ENCODE measurements around the gene CD82.

The CD82 gene

DNA sequence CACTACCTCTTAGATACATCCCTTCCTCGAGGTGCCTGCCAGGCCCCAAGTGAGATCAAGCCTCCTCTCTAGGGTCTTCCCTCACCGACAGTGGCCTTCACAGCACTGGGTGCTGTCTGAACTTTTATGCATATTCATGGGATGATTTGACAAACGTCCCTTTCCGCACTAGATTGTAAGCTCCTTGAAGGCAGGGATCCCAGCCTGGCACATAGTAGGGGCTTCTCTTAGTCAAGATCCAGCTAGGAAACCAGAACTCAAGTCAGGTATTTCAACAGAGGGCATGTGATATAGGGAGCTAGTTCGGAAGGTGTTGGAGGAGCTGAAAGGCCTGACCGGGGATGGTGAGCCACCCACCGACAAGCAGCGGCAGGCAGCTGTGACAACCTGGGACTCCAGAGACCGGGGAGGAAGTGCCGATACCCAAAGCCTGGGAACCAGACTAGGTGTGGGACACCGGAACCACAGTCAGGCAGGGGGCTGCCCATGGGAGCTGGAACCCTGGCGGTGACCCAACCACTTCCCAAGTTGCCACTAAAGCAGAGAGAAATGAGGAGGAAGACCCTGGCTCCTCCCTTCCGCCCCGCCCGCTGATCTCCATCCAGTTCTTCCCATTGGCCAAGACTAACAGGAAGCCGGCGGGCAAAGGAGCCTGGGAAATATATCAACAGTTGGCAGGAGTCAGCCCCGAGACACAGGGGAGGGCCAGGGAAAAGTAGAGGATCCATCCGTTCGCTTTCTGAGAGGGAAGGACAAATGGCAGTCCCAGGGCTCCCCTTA lies 39.8 kb upstream of the CD82 start:
- no peak for TF ChIP-seq Cebpa-rat (IDR thresholded peaks at IDR 0.05)
- H3K4me1 ChIP-seq: peaks cover 30% of the 10 kb centered on the region
- no peak overlapping the region for H3K4me3 ChIP-seq
- H3K4me2 ChIP-seq: peak overlapping the region; percentile 47
- no peak overlapping the region for H3K9ac ChIP-seq
- H3K27ac ChIP-seq: no peak overlapping the region
- H4K20me1 ChIP-seq: no peaks in the 10 kb centered on the region; the same call in 1 of the 2 replicates
- H3K36me3 ChIP-seq: no peaks in the 10 kb centered on the region
- H3K27me3 ChIP-seq: peaks cover 1% of the 10 kb centered on the region; the same call in 1 of the 2 replicates
- no peaks in the 10 kb centered on the region for H3K9me3 ChIP-seq

GRCh38 chr11:44526438-44526837 lies 39.0 kb upstream of the CD82 start:
- H3K9me3 ChIP-seq: no peaks in the 10 kb centered on the region
- H3K36me3 ChIP-seq: no peaks in the 10 kb centered on the region
- peak overlapping the region; percentile 32 for H3K9ac ChIP-seq
- TF ChIP-seq Cebpa-rat (IDR thresholded peaks at IDR 0.05): no peak
- no peak overlapping the region for H3K4me3 ChIP-seq
- H3K27me3 ChIP-seq: no peaks in the 10 kb centered on the region
- H3K4me2 ChIP-seq: peak overlapping the region; percentile 68
- H3K27ac ChIP-seq: no peak overlapping the region
- peaks cover 30% of the 10 kb centered on the region for H3K4me1 ChIP-seq
- H4K20me1 ChIP-seq: no peaks in the 10 kb centered on the region

- H4K20me1 ChIP-seq: no peaks in the 10 kb centered on the region
- no peaks in the 10 kb centered on the region for H3K36me3 ChIP-seq
- no peaks in the 10 kb centered on the region for H3K27me3 ChIP-seq
- no peak overlapping the region for H3K9ac ChIP-seq
- TF ChIP-seq Cebpa-rat (IDR thresholded peaks at IDR 0.05): no peak
- no peaks in the 10 kb centered on the region for H3K9me3 ChIP-seq
- H3K4me3 ChIP-seq: no peak overlapping the region
- peaks cover 30% of the 10 kb centered on the region for H3K4me1 ChIP-seq
- H3K27ac ChIP-seq: no peak overlapping the region
- H3K4me2 ChIP-seq: no peak overlapping the region
These were observed 38.0 kb upstream of the CD82 start for GRCh38 chr11:44527476-44527875.

GRCh38 chr11:44528103-44528502 lies 37.4 kb upstream of the CD82 start:
- H3K9ac ChIP-seq: no peak overlapping the region
- no peak overlapping the region for H3K4me2 ChIP-seq
- no peak for TF ChIP-seq Cebpa-rat (IDR thresholded peaks at IDR 0.05)
- H3K27me3 ChIP-seq: no peaks in the 10 kb centered on the region
- H4K20me1 ChIP-seq: no peaks in the 10 kb centered on the region
- H3K36me3 ChIP-seq: no peaks in the 10 kb centered on the region
- H3K4me3 ChIP-seq: no peak overlapping the region
- H3K27ac ChIP-seq: no peak overlapping the region
- H3K9me3 ChIP-seq: no peaks in the 10 kb centered on the region
- H3K4me1 ChIP-seq: peaks cover 30% of the 10 kb centered on the region

GRCh38 chr11:44528581-44528980 lies 36.9 kb upstream of the CD82 start:
- Histone ChIP-seq H3K36me3 (no peaks in the 10 kb centered on the region), H3K4me3 (no peak overlapping the region), H3K27ac (no peak overlapping the region), H3K27me3 (no peaks in the 10 kb centered on the region), H3K9ac (no peak overlapping the region), H3K4me1 (peaks cover 30% of the 10 kb centered on the region), H4K20me1 (no peaks in the 10 kb centered on the region), H3K9me3 (no peaks in the 10 kb centered on the region), H3K4me2 (no peak overlapping the region)
- no peak for TF ChIP-seq Cebpa-rat (IDR thresholded peaks at IDR 0.05)

DNA sequence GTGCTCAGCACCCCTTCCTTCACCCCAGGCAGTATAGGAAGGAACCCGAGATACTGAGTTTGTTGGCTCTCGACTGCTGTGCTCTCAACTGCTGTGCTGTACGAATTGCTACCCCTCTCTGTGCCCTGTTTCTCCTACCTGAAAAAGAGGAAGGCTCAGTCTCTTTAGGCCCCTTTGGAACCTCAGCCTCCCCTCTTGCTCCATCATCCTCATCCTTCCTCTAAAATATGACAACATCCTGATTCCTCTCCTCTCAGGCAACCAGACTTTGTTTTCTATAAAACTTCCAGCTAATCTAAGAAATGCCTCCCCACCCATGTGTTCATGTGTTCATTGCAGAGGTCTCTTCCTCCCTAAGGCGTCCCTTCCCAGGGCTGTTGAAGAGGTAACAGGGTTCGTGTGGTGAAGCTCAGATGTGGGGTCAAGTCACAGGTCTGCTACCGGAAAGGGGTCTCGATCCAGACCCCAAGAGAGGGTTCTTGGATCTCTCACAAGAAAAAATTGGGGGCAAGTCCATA lies 35.5 kb upstream of the CD82 start:
- Histone ChIP-seq H3K9ac (no peak overlapping the region), H3K27me3 (no peaks in the 10 kb centered on the region), H3K4me2 (no peak overlapping the region), H3K27ac (no peak overlapping the region), H3K4me1 (peaks cover 23% of the 10 kb centered on the region), H3K4me3 (no peak overlapping the region), H3K9me3 (no peaks in the 10 kb centered on the region), H3K36me3 (no peaks in the 10 kb centered on the region), H4K20me1 (no peaks in the 10 kb centered on the region)
- TF ChIP-seq Cebpa-rat (IDR thresholded peaks at IDR 0.05): no peak

DNA sequence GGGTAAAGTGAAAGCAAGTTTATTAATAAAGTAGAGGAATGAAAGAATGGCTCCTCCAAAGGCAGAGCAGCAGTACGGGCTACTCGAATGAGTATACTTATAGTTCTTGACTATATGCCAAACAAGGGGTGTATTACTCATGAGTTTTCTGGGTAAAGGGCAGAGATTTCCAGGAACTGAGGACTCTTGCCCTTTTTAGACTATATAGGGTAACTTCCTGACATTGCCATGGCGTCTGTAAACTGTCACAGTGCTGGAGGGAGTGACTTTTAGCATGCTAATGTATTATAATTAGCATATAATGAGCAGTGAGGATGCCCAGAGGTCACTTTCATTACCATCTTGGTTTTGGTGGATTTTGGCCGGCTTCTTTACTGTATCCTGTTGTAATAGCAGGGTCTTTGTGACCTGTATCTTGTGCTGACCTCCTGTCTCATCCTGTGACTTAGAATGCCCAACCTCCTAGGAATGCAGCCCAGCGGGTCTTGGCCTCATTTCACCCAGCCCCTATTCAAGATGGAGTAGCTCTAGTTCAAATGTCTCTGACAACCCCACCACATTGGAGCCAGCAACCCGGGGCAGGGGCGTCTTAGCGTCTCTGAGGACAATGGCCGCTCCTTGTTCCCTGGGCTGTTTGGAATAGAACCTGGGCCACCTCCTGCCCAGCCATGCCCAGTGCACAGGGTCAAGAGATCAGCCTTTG lies 34.9 kb upstream of the CD82 start:
- Histone ChIP-seq H3K9ac (no peak overlapping the region), H3K27ac (no peak overlapping the region), H3K27me3 (no peaks in the 10 kb centered on the region), H3K4me3 (no peak overlapping the region), H3K4me2 (no peak overlapping the region), H3K9me3 (no peaks in the 10 kb centered on the region), H4K20me1 (no peaks in the 10 kb centered on the region), H3K36me3 (no peaks in the 10 kb centered on the region), H3K4me1 (peaks cover 17% of the 10 kb centered on the region)
- TF ChIP-seq Cebpa-rat (IDR thresholded peaks at IDR 0.05): no peak

GRCh38 chr11:44531116-44531504 lies 34.4 kb upstream of the CD82 start:
- Histone ChIP-seq H3K4me1 (peaks cover 12% of the 10 kb centered on the region), H3K9ac (no peak overlapping the region), H3K4me2 (no peak overlapping the region)

DNA sequence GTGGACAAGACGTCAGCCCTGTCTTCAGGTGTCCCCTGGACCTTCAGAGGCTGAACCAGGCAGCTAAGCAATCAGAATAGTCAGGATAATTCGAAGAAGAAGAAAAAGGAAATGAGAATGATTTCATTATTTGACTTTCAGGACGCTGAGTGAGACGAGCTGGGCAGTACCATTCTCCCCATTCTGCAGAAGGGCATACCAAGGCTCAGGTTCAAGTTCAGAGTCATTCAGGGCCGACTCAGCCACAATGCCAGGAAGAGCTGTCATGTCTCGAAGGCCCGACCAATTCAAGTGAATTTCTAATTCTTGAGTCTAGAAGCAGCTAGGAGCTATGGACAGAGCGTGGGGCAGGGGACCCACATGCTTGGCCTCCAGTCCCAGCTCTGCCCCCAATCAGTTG lies 33.8 kb upstream of the CD82 start:
- no peak for TF ChIP-seq Cebpa-rat (IDR thresholded peaks at IDR 0.05)

More at GRCh38 chr11:44531116-44531504, 34.4 kb upstream of the CD82 start:
- Histone ChIP-seq H3K9me3 (no peaks in the 10 kb centered on the region), H3K36me3 (no peaks in the 10 kb centered on the region), H3K27ac (no peak overlapping the region), H3K27me3 (no peaks in the 10 kb centered on the region), H3K4me3 (no peak overlapping the region), H4K20me1 (no peaks in the 10 kb centered on the region)
- no peak for TF ChIP-seq Cebpa-rat (IDR thresholded peaks at IDR 0.05)

DNA sequence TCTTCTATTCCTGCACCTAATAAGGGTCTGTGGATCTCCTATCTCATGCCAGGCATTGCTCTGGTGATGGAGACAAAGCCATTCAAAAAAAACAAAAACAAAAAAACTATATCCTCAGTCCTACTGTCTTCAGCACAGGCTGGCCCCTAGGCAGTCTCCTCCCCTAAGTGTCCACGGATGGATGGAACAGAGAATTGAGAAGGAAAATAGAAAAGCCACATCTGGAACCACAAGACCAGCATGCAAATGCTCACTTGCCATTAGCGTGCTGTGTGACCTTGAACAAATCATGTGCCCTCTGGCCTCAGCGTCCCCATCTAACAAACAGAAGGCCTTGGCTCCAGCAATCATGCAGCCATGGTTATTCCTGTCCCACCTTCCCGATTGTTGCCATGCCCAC lies 32.7 kb upstream of the CD82 start:
- Histone ChIP-seq H3K9me3 (no peaks in the 10 kb centered on the region), H3K27me3 (no peaks in the 10 kb centered on the region), H3K4me2 (no peak overlapping the region), H3K4me3 (no peak overlapping the region), H4K20me1 (no peaks in the 10 kb centered on the region), H3K27ac (no peak overlapping the region), H3K36me3 (no peaks in the 10 kb centered on the region), H3K9ac (no peak overlapping the region), H3K4me1 (no peaks in the 10 kb centered on the region)
- TF ChIP-seq Cebpa-rat (IDR thresholded peaks at IDR 0.05): no peak

More for the DNA sequence above, 33.8 kb upstream of the CD82 start:
- no peaks in the 10 kb centered on the region for H3K27me3 ChIP-seq
- no peak overlapping the region for H3K4me2 ChIP-seq
- no peaks in the 10 kb centered on the region for H4K20me1 ChIP-seq
- H3K27ac ChIP-seq: no peak overlapping the region
- H3K4me1 ChIP-seq: peaks cover 6% of the 10 kb centered on the region
- H3K9ac ChIP-seq: no peak overlapping the region
- no peaks in the 10 kb centered on the region for H3K36me3 ChIP-seq
- H3K4me3 ChIP-seq: no peak overlapping the region
- no peaks in the 10 kb centered on the region for H3K9me3 ChIP-seq
